HUES64 (cell line): ENCODE results near the gene CAMK2A.

Experiments
- H3K27ac ChIP-seq: 2 replicates; pipeline ENCODE4 v1.7.0; 2013; ENCODE audit warnings: low read depth, low read length, inconsistent platforms
- H3K27me3 ChIP-seq: 2 replicates; pipeline ENCODE4 v1.6.1; 2013; ENCODE audit warnings: mild to moderate bottlenecking, low read length; ENCODE audit not compliant: insufficient read depth
- H3K36me3 ChIP-seq: 2 replicates; pipeline ENCODE4 v1.6.1; 2013; ENCODE audit warnings: mild to moderate bottlenecking, low read length; ENCODE audit not compliant: insufficient read depth
- H3K4me1 ChIP-seq: 2 replicates; pipeline ENCODE4 v1.6.1; 2013; ENCODE audit warnings: mild to moderate bottlenecking, low read length, moderate library complexity; ENCODE audit not compliant: insufficient read depth
- H3K4me3 ChIP-seq: 2 replicates; pipeline ENCODE4 v1.5.1; 2013; ENCODE audit warnings: mild to moderate bottlenecking, low read length, moderate library complexity
- H3K9ac ChIP-seq: 2 replicates; pipeline ENCODE4 v1.6.1; 2013; ENCODE audit warnings: mild to moderate bottlenecking, low read depth, low read length
- H3K9me3 ChIP-seq: 2 replicates; pipeline ENCODE4 v1.6.1; 2013; ENCODE audit warnings: low read depth, low read length; ENCODE audit not compliant: insufficient read depth
- WGBS: fragments of 150-250, 120-280 bp; methylation state at CpG from one replicate; pipeline ENCODE4 v1.1.7; 2013; ENCODE audit warnings: missing lambda C conversion rate; 5-methylcytosine and 5-hydroxymethylcytosine counted together

CAMK2A gene

DNA sequence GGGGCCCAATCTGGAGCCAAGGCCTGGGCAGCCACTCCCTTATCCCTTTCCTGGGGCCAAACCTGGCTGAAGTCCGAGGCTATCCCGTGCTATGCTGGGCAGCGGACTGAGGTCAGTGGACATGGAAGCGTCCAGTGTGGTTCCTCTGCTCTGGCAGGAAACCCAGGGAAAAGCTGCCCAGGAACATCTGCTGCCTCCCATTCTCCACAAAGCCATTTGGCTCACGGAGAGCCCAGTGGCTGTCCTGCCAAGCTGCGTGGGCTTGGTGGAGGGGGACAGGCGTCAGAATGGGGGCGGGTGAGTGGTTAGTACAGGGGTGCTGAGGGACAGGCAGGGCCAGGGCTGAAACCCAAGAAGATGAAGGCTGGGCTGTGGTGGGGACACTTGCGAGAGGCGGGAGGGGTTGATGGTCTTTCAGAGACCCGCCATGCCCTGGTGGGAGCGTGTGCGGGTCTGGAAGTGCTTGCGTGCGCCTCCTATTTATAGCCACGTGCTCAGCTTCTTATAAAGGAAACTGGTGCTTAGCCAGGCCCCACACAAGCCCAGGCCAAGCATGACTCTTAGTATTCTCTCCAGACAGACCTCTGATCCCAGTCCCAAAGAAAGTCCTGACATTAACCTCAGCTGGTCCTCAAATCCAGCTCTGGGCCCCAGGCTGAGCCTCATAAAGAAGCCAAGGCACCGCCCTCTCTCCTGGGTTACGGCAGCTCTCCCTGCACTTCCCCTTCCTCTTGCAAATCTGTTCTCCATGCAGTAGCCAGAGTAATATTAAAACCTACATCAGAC, 109.1 kb downstream of the CAMK2A start:
- no peaks in the 10 kb centered on the region for H3K9me3 ChIP-seq
- H3K4me3 ChIP-seq, result no peak overlapping the region
- H3K9ac ChIP-seq, result no peak overlapping the region
- no peak overlapping the region for H3K27ac ChIP-seq
- H3K36me3 ChIP-seq, result no peaks in the 10 kb centered on the region
- 91% methylated on average over 18 of the region's 18 CpGs for WGBS
- peaks cover 5% of the 10 kb centered on the region; the same call in 1 of the 2 replicates for H3K4me1 ChIP-seq
- peaks cover 31% of the 10 kb centered on the region for H3K27me3 ChIP-seq

DNA sequence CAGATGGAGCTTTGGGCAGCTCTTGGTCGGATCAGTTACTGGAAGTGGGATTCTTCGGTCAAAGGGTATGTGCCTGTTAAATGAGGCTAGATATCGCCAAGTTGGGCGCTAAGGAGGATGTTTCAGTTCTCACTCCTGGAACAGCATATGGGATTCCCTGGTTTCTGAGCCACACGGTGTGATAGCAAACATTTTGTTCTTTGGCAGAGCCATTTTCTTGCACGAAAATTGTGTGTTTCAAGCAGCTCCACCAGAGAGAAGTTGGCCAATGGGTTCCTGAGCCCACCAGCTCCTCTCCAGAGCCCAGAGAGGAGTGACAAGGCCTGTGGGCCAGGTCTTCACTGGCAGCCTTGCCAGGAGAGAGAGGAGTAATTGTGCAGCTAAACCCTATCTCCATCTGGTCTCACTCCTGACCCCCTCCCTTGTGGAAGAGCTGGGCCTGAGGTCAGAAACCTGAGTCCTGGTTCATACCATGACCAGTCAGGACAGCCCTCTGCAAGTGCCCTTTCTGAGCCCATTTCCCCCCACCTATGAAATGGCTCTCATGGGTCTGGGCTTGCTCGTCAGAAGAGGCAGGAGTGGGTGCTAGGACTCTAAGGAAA, 110.5 kb downstream of the CAMK2A start:
- H3K4me1 ChIP-seq, result peaks cover 2% of the 10 kb centered on the region; the same call in 1 of the 2 replicates
- WGBS, result 92% methylated on average over 7 of the region's 7 CpGs
- no peak overlapping the region for H3K27ac ChIP-seq
- H3K36me3 ChIP-seq, result no peaks in the 10 kb centered on the region
- no peak overlapping the region for H3K9ac ChIP-seq
- peaks cover 19% of the 10 kb centered on the region for H3K27me3 ChIP-seq
- H3K9me3 ChIP-seq, result no peaks in the 10 kb centered on the region
- H3K4me3 ChIP-seq, result no peak overlapping the region

- H3K9ac ChIP-seq, result no peak overlapping the region
- no peak overlapping the region for H3K4me3 ChIP-seq
- peaks cover 2% of the 10 kb centered on the region; the same call in 1 of the 2 replicates for H3K4me1 ChIP-seq
- H3K36me3 ChIP-seq, result no peaks in the 10 kb centered on the region
- no peaks in the 10 kb centered on the region for H3K9me3 ChIP-seq
- WGBS, result 88% methylated on average over 4 of the region's 4 CpGs
- H3K27me3 ChIP-seq, result peaks cover 26% of the 10 kb centered on the region
- no peak overlapping the region for H3K27ac ChIP-seq
Measured at GRCh38 chr5:150178262-150178661, 111.3 kb downstream of the CAMK2A start.

GRCh38 chr5:150177721-150178120, 111.9 kb downstream of the CAMK2A start:
- Histone ChIP-seq H3K9me3 (no peaks in the 10 kb centered on the region), H3K4me3 (no peak overlapping the region), H3K9ac (no peak overlapping the region), H3K4me1 (peaks cover 2% of the 10 kb centered on the region; the same call in 1 of the 2 replicates), H3K27ac (no peak overlapping the region), H3K27me3 (peaks cover 27% of the 10 kb centered on the region), H3K36me3 (no peaks in the 10 kb centered on the region)
- 93% methylated on average over 4 of the region's 4 CpGs for WGBS

- H3K4me1 ChIP-seq, result peaks cover 2% of the 10 kb centered on the region; the same call in 1 of the 2 replicates
Measured at GRCh38 chr5:150176745-150177477, 112.7 kb downstream of the CAMK2A start.

DNA sequence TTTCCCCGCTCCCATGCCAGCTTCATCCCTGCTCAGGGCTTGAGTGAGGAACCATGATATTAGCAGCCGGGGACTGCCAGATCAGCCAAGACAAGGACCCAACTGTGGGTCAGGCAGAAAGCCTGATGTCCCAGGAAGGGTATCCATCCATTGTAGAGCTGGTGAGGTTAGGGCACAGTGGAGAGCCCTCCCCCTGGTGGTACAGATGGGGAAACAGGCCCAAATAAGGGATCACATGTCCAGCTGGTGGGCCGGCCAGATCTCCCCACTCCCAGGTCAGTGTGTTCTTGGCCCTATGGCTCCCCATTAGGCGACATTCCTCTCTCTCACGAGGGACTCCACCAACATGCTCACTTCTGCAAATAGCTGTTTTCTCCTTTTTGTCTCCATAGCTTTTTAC, 114.0 kb downstream of the CAMK2A start:
- H3K27ac ChIP-seq, result no peak overlapping the region
- peaks cover 2% of the 10 kb centered on the region; the same call in 1 of the 2 replicates for H3K4me1 ChIP-seq
- no peak overlapping the region for H3K4me3 ChIP-seq
- H3K9me3 ChIP-seq, result no peaks in the 10 kb centered on the region
- no peak overlapping the region for H3K9ac ChIP-seq
- H3K36me3 ChIP-seq, result no peaks in the 10 kb centered on the region
- 59% methylated on average over 5 of the region's 5 CpGs for WGBS
- peaks cover 38% of the 10 kb centered on the region for H3K27me3 ChIP-seq

More at GRCh38 chr5:150176745-150177477, 112.7 kb downstream of the CAMK2A start:
- Histone ChIP-seq H3K9ac (no peak overlapping the region), H3K9me3 (no peaks in the 10 kb centered on the region), H3K36me3 (no peaks in the 10 kb centered on the region), H3K4me3 (no peak overlapping the region), H3K27ac (no peak overlapping the region), H3K27me3 (peaks cover 27% of the 10 kb centered on the region)
- WGBS, result 90% methylated on average over 8 of the region's 8 CpGs

DNA sequence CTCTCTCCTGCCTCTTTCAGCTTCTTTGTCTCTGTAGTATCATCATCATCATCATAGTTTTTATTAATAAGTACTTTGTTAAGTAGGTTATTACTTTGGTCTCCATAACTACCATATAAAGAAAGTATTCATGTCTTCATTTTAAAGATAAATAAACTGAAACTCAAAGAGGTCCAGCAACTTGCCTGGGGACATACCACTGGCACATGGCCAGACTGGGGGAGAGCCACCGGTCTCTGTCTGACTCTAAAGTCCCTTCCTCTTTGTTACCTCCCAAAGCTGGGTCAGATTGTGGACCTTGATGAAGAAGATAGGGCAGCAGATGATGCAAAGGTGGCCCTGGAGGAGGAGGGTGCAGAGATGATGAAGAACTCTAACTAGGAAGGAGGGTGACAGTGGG, 114.5 kb downstream of the CAMK2A start:
- Histone ChIP-seq H3K27me3 (peaks cover 43% of the 10 kb centered on the region), H3K9ac (no peak overlapping the region), H3K4me1 (peaks cover 2% of the 10 kb centered on the region; the same call in 1 of the 2 replicates), H3K9me3 (no peaks in the 10 kb centered on the region), H3K27ac (no peak overlapping the region), H3K36me3 (no peaks in the 10 kb centered on the region), H3K4me3 (no peak overlapping the region)
- WGBS, result 80% methylated on average over 1 of the region's 1 CpG

DNA sequence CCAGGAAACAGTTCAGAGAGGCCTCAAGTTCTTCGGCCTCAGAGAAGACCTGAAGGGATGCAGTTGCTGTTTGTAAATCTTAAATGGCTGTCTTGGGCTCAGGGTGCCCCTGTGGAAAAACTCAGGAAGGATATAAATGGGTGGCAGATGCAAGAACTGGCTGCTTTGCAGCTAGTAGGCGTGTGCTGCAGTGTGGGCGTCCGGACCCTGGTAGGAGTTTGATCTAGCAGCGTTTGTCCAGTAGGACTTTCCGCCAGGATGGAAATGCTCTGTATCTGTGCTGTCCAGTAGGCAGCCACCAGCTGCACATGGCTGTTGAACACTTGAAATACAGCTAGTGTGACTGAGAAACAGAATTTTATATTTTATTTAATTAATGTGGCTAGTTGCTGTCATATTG, 115.3 kb downstream of the CAMK2A start:
- H3K36me3 ChIP-seq, result no peaks in the 10 kb centered on the region
- H3K4me3 ChIP-seq, result no peak overlapping the region
- no peaks in the 10 kb centered on the region for H3K9me3 ChIP-seq
- H3K27me3 ChIP-seq, result peaks cover 49% of the 10 kb centered on the region
- WGBS, result 94% methylated on average over 6 of the region's 6 CpGs
- H3K9ac ChIP-seq, result no peak overlapping the region
- H3K27ac ChIP-seq, result no peak overlapping the region
- peaks cover 2% of the 10 kb centered on the region; the same call in 1 of the 2 replicates for H3K4me1 ChIP-seq

- 73% methylated on average over 3 of the region's 3 CpGs for WGBS
- H3K4me3 ChIP-seq, result no peak overlapping the region
- H3K27ac ChIP-seq, result no peak overlapping the region
- peaks cover 59% of the 10 kb centered on the region for H3K27me3 ChIP-seq
- H3K9ac ChIP-seq, result no peak overlapping the region
- H3K4me1 ChIP-seq, result peaks cover 2% of the 10 kb centered on the region; the same call in 1 of the 2 replicates
- no peaks in the 10 kb centered on the region for H3K36me3 ChIP-seq
- no peaks in the 10 kb centered on the region for H3K9me3 ChIP-seq
Measured at GRCh38 chr5:150173161-150173560, 116.4 kb downstream of the CAMK2A start.

GRCh38 chr5:150172556-150172955, 117.0 kb downstream of the CAMK2A start:
- Histone ChIP-seq H3K9me3 (no peaks in the 10 kb centered on the region), H3K36me3 (no peaks in the 10 kb centered on the region), H3K9ac (no peak overlapping the region), H3K27ac (no peak overlapping the region), H3K27me3 (peaks cover 65% of the 10 kb centered on the region), H3K4me3 (no peak overlapping the region), H3K4me1 (peaks cover 4% of the 10 kb centered on the region; the same call in 1 of the 2 replicates)
- WGBS, result 72% methylated on average over 4 of the region's 4 CpGs

DNA sequence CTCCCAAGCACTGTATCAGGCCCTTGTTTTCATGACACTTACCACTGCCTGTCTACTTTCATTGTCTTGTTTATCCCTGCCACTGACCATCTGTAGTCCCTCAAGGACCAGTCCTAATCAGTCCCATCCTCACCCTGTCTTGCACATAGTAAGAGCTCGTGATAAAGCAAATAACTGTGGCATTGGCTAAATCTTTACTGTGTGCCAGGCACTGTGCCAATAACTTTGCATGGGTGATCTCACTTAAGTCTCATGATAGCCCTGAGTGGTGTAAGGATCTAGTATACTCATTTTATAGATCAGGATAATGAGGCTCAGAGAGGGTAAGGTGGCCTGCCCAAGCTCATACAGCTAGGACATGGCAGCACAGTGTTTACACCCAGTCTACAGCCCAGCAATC, 117.4 kb downstream of the CAMK2A start:
- peaks cover 5% of the 10 kb centered on the region; the same call in 1 of the 2 replicates for H3K4me1 ChIP-seq
- H3K27me3 ChIP-seq, result peaks cover 70% of the 10 kb centered on the region
- no peaks in the 10 kb centered on the region for H3K9me3 ChIP-seq
- no peak overlapping the region for H3K4me3 ChIP-seq
- no peaks in the 10 kb centered on the region for H3K36me3 ChIP-seq
- 98% methylated on average over 1 of the region's 1 CpG for WGBS
- H3K9ac ChIP-seq, result no peak overlapping the region
- H3K27ac ChIP-seq, result no peak overlapping the region
